ENCODE results near the gene CHCHD3. TPM values are rescaled to one million over a fixed set of nuclear protein-coding genes. Genes with fewer than 3 reads are reported as not detected.

CHCHD3 gene
- total and polyA plus RNA-seq, 9 of the 15 experiments (the other 6 are each of a cell fraction or from before 2014, with no cell fraction given), result 66.2 to 279 (median 204) TPM

DNA sequence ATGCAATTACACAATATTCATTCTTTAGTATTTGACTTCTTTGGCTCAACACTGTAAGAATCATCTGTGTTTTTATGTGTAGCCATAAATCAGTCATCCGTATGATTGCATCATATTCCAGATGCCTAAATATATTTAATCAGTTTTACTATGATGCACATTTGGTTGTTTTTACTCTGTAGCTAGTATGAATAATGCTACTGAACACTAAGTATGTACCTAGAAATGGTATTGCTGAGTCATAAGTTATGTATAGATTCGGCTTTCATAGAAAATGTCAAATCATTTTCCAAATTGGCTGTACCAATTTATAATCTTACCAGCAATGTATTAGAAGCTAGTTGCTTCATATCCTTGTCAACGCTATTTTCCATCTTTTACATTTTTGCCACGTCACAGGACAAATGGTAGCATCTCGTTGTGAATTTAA, 308.3 kb downstream of the CHCHD3 start (continued):
- TF ChIP-seq ZNF324 (CRISPR knock-in tag; IDR thresholded peaks at IDR 0.05), result no peak
- TF ChIP-seq CHD2 (IDR thresholded peaks at IDR 0.05; ENCODE audit: low read depth, low read length), result no peak
- no peak for TF ChIP-seq HCFC1 (IDR thresholded peaks at IDR 0.05; ENCODE audit: low read depth, low read length)
- TF ChIP-seq E2F3 (CRISPR knock-in tag; IDR thresholded peaks at IDR 0.05), result no peak
- no peak for TF ChIP-seq STAT5B (CRISPR knock-in tag; IDR thresholded peaks at IDR 0.05)
- no peak for TF ChIP-seq RB1 (IDR thresholded peaks at IDR 0.05; ENCODE audit: low read depth)
- no peak for TF ChIP-seq HEY1 (CRISPR knock-in tag; IDR thresholded peaks at IDR 0.05; ENCODE audit: borderline replicate concordance)
- no peak for TF ChIP-seq POLR3A (IDR thresholded peaks at IDR 0.05; ENCODE audit: borderline replicate concordance, extremely low read depth, insufficient read depth, insufficient read length)
- no peak for TF ChIP-seq SMAD1 (IDR thresholded peaks at IDR 0.05; ENCODE audit: low read depth, low read length, partially characterized antibody)
- TF ChIP-seq ARID2 (IDR thresholded peaks at IDR 0.05), result no peak
- TF ChIP-seq ZNF696 (CRISPR knock-in tag; conservative IDR thresholded peaks at IDR 0.05), result no peak
- TF ChIP-seq RNF2 (IDR thresholded peaks at IDR 0.05), result no peak
- TF ChIP-seq SRSF9 (IDR thresholded peaks at IDR 0.05; ENCODE audit: borderline replicate concordance, low read depth, low read length), result no peak
- TF ChIP-seq, protein P1, sequence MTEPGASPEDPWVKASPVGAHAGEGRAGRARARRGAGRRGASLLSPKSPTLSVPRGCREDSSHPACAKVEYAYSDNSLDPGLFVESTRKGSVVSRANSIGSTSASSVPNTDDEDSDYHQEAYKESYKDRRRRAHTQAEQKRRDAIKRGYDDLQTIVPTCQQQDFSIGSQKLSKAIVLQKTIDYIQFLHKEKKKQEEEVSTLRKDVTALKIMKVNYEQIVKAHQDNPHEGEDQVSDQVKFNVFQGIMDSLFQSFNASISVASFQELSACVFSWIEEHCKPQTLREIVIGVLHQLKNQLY (CRISPR knock-in tag; conservative IDR thresholded peaks at IDR 0.05), result no peak
- TF ChIP-seq, protein P2, sequence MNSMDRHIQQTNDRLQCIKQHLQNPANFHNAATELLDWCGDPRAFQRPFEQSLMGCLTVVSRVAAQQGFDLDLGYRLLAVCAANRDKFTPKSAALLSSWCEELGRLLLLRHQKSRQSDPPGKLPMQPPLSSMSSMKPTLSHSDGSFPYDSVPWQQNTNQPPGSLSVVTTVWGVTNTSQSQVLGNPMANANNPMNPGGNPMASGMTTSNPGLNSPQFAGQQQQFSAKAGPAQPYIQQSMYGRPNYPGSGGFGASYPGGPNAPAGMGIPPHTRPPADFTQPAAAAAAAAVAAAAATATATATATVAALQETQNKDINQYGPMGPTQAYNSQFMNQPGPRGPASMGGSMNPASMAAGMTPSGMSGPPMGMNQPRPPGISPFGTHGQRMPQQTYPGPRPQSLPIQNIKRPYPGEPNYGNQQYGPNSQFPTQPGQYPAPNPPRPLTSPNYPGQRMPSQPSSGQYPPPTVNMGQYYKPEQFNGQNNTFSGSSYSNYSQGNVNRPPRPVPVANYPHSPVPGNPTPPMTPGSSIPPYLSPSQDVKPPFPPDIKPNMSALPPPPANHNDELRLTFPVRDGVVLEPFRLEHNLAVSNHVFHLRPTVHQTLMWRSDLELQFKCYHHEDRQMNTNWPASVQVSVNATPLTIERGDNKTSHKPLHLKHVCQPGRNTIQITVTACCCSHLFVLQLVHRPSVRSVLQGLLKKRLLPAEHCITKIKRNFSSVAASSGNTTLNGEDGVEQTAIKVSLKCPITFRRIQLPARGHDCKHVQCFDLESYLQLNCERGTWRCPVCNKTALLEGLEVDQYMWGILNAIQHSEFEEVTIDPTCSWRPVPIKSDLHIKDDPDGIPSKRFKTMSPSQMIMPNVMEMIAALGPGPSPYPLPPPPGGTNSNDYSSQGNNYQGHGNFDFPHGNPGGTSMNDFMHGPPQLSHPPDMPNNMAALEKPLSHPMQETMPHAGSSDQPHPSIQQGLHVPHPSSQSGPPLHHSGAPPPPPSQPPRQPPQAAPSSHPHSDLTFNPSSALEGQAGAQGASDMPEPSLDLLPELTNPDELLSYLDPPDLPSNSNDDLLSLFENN (IDR thresholded peaks at IDR 0.05; ENCODE audit: low read depth in 2 of 2, low read length in 2 of 2), result no peak
- TF ChIP-seq COPS2 (conservative IDR thresholded peaks at IDR 0.05), result no peak
- TF ChIP-seq, protein P3, sequence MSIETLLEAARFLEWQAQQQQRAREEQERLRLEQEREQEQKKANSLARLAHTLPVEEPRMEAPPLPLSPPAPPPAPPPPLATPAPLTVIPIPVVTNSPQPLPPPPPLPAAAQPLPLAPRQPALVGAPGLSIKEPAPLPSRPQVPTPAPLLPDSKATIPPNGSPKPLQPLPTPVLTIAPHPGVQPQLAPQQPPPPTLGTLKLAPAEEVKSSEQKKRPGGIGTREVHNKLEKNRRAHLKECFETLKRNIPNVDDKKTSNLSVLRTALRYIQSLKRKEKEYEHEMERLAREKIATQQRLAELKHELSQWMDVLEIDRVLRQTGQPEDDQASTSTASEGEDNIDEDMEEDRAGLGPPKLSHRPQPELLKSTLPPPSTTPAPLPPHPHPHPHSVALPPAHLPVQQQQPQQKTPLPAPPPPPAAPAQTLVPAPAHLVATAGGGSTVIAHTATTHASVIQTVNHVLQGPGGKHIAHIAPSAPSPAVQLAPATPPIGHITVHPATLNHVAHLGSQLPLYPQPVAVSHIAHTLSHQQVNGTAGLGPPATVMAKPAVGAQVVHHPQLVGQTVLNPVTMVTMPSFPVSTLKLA (conservative IDR thresholded peaks at IDR 0.05), result no peak
- no peak for TF ChIP-seq STAG1 (CRISPR knock-in tag; IDR thresholded peaks at IDR 0.05; ENCODE audit: borderline replicate concordance)
- TF ChIP-seq RHOXF2B (CRISPR knock-in tag; conservative IDR thresholded peaks at IDR 0.05), result no peak
- no peak for TF ChIP-seq GATAD2A (IDR thresholded peaks at IDR 0.05)
- TF ChIP-seq TCF7L2 (IDR thresholded peaks at IDR 0.05; ENCODE audit: low read depth, low read length), result no peak
- TF ChIP-seq ZC3H4 (CRISPR knock-in tag; IDR thresholded peaks at IDR 0.05; ENCODE audit: borderline replicate concordance), result no peak
- TF ChIP-seq ERF (CRISPR knock-in tag; IDR thresholded peaks at IDR 0.05), result no peak
- TF ChIP-seq ZNF143 (CRISPR knock-in tag; IDR thresholded peaks at IDR 0.05), result no peak
- TF ChIP-seq, protein P4, sequence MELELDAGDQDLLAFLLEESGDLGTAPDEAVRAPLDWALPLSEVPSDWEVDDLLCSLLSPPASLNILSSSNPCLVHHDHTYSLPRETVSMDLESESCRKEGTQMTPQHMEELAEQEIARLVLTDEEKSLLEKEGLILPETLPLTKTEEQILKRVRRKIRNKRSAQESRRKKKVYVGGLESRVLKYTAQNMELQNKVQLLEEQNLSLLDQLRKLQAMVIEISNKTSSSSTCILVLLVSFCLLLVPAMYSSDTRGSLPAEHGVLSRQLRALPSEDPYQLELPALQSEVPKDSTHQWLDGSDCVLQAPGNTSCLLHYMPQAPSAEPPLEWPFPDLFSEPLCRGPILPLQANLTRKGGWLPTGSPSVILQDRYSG (tag; conservative IDR thresholded peaks at IDR 0.05; ENCODE audit: low read depth), result no peak
- TF ChIP-seq SOX6 (IDR thresholded peaks at IDR 0.05), result no peak

All from K562 (cell line).